ENCODE results near the gene IMPG1. TPM values are rescaled to one million over a fixed set of nuclear protein-coding genes. Genes with fewer than 3 reads are reported as not detected.

The IMPG1 gene
- total and polyA plus RNA-seq, 2 donors (not counting 1 experiment from before 2014, with no cell fraction given) = not detected

GRCh38 chr6:75993236-75994162, 79.0 kb downstream of the IMPG1 start:
- Histone ChIP-seq H3K4me1 (ENCODE audit: control insufficient read depth in 2 of 2, insufficient read depth in 2 of 2, low read length in 2 of 2) (no peaks in the 10 kb centered on the region), H3K4me3 (ENCODE audit: control extremely low read depth in 1 of 5, extremely low read depth in 1 of 5, insufficient read depth in 1 of 5, low read depth in 2 of 5, low read length in 4 of 5) (no peak overlapping the region), H3K27ac (ENCODE audit: low read length in 2 of 2) (no peak overlapping the region), H3K9me3 (ENCODE audit: control extremely low read depth in 1 of 3, control insufficient read depth in 2 of 3, insufficient read depth in 1 of 3, low read length in 2 of 3) (no peaks in the 10 kb centered on the region), H3K27me3 (replicated peaks in 1 of 4; ENCODE audit: control extremely low read depth in 1 of 4, control insufficient read depth in 3 of 4, insufficient read depth in 4 of 4, low read length in 3 of 4) (no peaks in the 10 kb centered on the region), H3K36me3 (replicated peaks in 1 of 2; ENCODE audit: control extremely low read depth in 1 of 2, control insufficient read depth in 1 of 2, extremely low read depth in 1 of 2, insufficient read depth in 2 of 2, low read length in 1 of 2) (no peaks in the 10 kb centered on the region), H4K20me1 (ENCODE audit: control insufficient read depth, insufficient read depth, low read length, poor library complexity, severe bottlenecking) (no peaks in the 10 kb centered on the region), H3K79me2 (ENCODE audit: control insufficient read depth, insufficient read depth, low read length) (no peaks in the 10 kb centered on the region), H2AFZ (ENCODE audit: insufficient read depth, low read depth, low read length, poor library complexity, severe bottlenecking) (no peak overlapping the region), H3K9ac (ENCODE audit: low read length) (no peak overlapping the region), H3K4me2 (replicated peaks; ENCODE audit: low read depth, low read length, poor library complexity, severe bottlenecking) (no peak overlapping the region)
- TF ChIP-seq EZH2 (IDR thresholded peaks at IDR 0.05; ENCODE audit: borderline replicate concordance, insufficient read depth, low read depth, low read length, poor library complexity, severe bottlenecking) (no peak), CTCF (IDR thresholded peaks at IDR 0.05) (no peak)
- ChIA-PET POLR2A (no interaction called here), CTCF (no interaction called here)
- no peak for DNase-seq
- Mint-ChIP-seq H3K9me3 (ENCODE audit: insufficient read depth) (no peaks in the 10 kb centered on the region), H3K4me1 (no peaks in the 10 kb centered on the region), H3K27ac (no peak overlapping the region), H3K27me3 (no peaks in the 10 kb centered on the region), H3K4me3 (no peak overlapping the region)
- 14% methylated on average over 1 of the region's 6 CpGs for WGBS (ENCODE audit: insufficient coverage)
- intact Hi-C loops (cut with micrococcal nuclease) = no loop called here
- no peak for ATAC-seq (ENCODE audit: low read depth)

- ATAC-seq (ENCODE audit: low read depth) (no peak), DNase-seq (no peak)
- Histone ChIP-seq H3K27ac (ENCODE audit: low read length in 2 of 2) (no peak overlapping the region), H2AFZ (ENCODE audit: insufficient read depth, low read depth, low read length, poor library complexity, severe bottlenecking) (no peak overlapping the region), H3K27me3 (replicated peaks in 1 of 4; ENCODE audit: control extremely low read depth in 1 of 4, control insufficient read depth in 3 of 4, insufficient read depth in 4 of 4, low read length in 3 of 4) (no peaks in the 10 kb centered on the region), H3K4me2 (replicated peaks; ENCODE audit: low read depth, low read length, poor library complexity, severe bottlenecking) (no peak overlapping the region), H3K9me3 (ENCODE audit: control extremely low read depth in 1 of 3, control insufficient read depth in 2 of 3, insufficient read depth in 1 of 3, low read length in 2 of 3) (no peaks in the 10 kb centered on the region), H3K4me1 (ENCODE audit: control insufficient read depth in 2 of 2, insufficient read depth in 2 of 2, low read length in 2 of 2) (no peaks in the 10 kb centered on the region), H3K79me2 (ENCODE audit: control insufficient read depth, insufficient read depth, low read length) (no peaks in the 10 kb centered on the region), H4K20me1 (ENCODE audit: control insufficient read depth, insufficient read depth, low read length, poor library complexity, severe bottlenecking) (no peaks in the 10 kb centered on the region), H3K36me3 (replicated peaks in 1 of 2; ENCODE audit: control extremely low read depth in 1 of 2, control insufficient read depth in 1 of 2, extremely low read depth in 1 of 2, insufficient read depth in 2 of 2, low read length in 1 of 2) (no peaks in the 10 kb centered on the region), H3K9ac (ENCODE audit: low read length) (no peak overlapping the region), H3K4me3 (ENCODE audit: control extremely low read depth in 1 of 5, extremely low read depth in 1 of 5, insufficient read depth in 1 of 5, low read depth in 2 of 5, low read length in 4 of 5) (no peak overlapping the region)
- Mint-ChIP-seq H3K4me3 (no peak overlapping the region), H3K4me1 (no peaks in the 10 kb centered on the region), H3K9me3 (ENCODE audit: insufficient read depth) (no peaks in the 10 kb centered on the region), H3K27me3 (no peaks in the 10 kb centered on the region), H3K27ac (no peak overlapping the region)
- CTCF ChIA-PET = no interaction called here
- WGBS (ENCODE audit: insufficient coverage) = 61% methylated on average over 2 of the region's 2 CpGs
- POLR2A ChIA-PET = no interaction called here
- TF ChIP-seq EZH2 (IDR thresholded peaks at IDR 0.05; ENCODE audit: borderline replicate concordance, insufficient read depth, low read depth, low read length, poor library complexity, severe bottlenecking) = no peak
- intact Hi-C loops (cut with micrococcal nuclease) = no loop called here
Observed at GRCh38 chr6:75991941-75992340, 80.5 kb downstream of the IMPG1 start.
